Tongue (tissue), 2 donors: Measurements from ENCODE around the gene CBFA2T3. TPM values are rescaled to one million over a fixed set of nuclear protein-coding genes. Genes with fewer than 3 reads are reported as not detected.
A peak's percentile ranks its signal among the peaks of the same experiment; 100 is the strongest.
"Not testable (repeated sequence)": the region's sequence is repeated elsewhere in the genome, so short reads cannot be mapped to it uniquely, and the experiment has no call there.

ENCODE experiments used
- DNase-seq: peaks from one replicate; pipeline ENCODE4 v3.0.0-alpha.2; 2015
- total RNA-seq: library from RNA; depleted of rRNA; stranded (reverse); fragments of >200 nt; gene quantifications from one replicate; pipeline ENCODE4 v1.2.3, GENCODE V29; 2014

CBFA2T3 gene
- total RNA-seq, 1 donor from 2014 or later = 3.6 TPM

DNA sequence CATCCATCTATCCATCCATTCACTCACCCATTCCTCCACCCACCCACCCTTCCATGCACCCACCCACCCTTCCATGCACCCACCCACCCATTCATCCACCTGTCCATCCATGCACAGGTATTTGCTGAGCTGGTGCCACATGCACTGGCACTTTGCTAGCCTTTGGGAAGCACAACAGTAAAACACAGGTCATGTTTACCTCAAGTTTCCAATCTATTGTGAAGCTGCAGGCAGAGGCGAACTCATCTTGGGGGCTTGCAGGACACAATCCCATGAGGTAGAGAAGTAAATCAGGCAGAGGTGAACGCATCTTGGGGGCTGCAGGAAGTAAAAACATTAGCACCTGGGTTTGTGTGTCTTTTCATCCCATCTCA lies 35.6 kb upstream of the CBFA2T3 start:
- no peak for DNase-seq

DNA sequence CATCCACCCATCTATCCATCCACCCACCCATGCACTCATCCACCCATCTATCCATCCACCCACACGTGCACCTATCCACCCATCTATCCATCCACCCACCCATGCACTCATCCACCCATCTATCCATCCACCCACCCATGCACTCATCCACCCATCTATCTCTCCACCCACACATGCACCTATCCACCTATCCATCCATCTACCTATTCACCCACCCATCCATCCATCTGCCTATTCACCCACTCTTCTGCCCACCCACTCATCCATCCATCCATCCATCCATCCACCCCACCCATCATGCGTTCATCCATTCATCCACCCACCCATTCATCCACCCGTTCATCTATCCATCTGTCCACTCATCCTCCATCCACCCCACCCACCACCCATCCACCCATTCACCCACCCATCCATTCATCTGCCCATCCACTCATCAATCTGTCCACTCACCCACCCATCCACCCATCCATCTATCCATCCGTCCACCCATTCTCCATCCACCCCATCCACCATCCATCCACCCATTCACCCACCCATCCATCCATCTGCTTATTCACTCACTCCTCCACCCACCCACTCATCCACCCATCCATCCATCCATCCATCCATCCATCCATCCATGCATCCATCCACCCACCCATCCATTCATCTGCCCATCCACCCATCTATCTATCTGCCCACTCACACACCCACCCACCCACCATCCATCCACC lies 35.1 kb upstream of the CBFA2T3 start:
- no peak for DNase-seq

DNA sequence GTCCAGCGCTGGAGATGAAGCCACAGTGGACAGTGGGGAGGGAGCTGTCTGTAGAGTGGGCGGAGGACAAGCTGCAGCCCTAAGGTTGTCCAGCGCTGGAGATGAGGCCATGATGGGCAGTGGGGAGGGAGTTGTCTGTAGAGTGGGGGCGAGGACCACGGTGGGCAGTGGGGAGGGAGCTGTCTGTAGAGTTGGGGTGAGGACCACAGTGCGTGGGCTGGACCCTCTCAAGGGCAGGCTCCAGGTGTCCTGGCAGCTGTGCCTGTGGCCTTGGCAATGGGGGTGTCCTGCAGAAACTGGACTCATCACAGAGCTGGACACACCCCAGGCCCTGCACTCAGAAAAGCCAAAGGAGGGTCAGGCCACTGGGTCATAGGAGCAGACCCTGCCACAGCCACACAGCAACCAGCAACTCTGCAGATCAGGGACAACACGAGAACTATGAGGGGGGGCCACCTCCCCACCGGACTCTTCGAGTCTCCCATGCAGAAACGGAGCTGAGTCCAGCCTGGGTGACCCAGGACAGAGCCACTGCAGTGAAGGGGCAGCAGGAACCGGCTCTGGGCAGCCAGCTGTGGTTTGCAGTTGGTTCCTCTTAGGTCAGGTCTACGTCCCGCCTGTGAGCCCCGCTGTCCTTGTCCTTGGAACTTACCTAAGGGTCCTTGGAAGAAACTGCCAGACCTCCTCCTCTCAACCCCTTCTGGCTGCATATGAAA lies 33.4 kb upstream of the CBFA2T3 start:
- DNase-seq = no peak

DNA sequence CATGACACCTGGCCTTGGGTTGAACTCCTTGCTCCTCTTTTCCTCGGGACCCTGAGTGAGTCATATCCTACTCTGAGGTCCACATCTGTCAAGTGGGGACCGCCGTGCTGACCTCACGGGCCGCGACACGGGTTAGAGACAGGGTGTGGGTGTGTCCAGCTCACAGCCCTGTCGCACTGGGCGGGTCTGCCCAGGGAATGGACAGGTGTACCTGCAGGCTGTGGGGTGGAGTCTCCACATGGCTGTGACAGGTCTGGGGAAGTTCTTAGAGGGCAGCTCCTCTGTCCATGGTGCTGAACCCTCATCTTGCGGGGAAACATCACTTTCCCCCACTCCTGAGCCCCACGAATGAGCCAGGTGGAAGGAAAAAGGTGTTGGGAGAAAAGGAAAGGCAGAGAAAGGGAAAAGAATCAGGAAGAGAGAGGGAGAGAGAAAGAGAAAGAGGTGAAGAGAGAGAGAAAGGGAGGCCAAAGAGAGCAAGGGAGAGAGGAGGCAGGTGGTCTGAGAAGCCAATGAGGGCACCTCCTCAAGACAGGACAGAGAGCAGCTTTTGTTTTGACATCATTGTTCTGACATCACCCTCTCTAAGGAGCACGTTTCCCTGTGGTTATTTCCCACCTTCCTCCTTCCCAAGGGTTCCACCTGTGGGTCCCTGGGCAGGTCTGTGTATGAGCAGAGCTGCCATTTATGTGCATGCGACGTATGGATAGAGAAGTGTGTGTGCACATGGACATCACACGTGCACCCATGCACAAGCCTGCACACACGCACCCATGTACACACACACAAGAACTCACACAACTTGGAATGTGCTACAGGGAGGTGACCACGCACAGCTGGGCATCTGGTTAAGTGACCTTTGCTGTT lies 32.6 kb upstream of the CBFA2T3 start:
- DNase-seq = peak; percentile 61

DNA sequence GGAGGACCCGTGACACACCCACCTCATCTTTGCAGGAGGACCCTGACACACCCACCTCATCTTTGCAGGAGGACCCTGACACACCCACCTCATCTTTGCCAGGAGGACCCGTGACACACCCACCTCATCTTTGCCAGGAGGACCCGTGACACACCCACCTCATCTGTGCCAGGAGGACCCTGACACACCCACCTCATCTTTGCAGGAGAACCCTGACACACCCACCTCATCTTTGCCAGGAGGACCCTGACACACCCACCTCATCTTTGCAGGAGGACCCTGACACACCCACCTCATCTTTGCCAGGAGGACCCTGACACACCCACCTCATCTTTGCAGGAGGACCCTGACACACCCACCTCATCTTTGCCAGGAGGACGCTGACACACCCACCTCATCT lies 31.8 kb upstream of the CBFA2T3 start:
- DNase-seq = not testable (repeated sequence)

DNA sequence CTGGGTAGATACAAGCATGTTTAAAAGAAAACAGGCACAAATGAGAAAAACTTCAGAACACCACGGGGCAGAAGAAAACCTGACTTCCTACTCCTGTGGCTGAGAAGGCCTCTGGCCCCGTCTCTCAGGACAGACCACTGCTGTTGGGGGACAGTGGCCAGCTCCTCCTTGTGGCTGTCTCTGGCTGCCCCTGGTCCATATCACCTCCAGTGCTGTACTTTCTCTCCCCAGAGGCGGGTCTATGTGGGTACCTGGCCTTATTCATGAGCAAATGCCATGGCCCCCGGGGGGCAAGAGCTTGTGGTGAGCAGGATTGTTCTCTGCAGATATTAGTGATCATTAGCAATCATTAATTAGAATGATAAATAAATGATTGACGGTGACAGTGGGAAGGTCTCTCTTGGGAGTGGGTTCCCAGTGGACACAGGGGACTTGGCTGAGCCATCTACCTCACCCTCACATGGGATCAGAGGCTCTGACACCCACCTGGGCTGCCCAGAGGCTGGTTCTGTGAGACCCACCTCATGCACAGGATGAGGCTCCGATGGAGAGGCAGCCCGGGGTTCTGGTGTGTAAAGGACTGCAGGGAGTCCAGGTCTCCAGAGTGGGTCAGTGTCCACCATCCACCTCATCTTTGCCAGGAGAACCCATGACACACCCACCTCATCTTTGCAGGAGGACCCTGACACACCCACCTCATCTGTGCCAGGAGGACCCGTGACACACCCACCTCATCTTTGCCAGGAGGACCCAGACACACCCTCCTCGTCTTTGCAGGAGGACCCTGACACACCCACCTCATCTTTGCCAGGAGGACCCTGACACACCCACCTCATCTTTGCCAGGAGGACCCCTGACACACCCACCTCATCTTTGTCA lies 30.6 kb upstream of the CBFA2T3 start:
- no peak for DNase-seq

DNA sequence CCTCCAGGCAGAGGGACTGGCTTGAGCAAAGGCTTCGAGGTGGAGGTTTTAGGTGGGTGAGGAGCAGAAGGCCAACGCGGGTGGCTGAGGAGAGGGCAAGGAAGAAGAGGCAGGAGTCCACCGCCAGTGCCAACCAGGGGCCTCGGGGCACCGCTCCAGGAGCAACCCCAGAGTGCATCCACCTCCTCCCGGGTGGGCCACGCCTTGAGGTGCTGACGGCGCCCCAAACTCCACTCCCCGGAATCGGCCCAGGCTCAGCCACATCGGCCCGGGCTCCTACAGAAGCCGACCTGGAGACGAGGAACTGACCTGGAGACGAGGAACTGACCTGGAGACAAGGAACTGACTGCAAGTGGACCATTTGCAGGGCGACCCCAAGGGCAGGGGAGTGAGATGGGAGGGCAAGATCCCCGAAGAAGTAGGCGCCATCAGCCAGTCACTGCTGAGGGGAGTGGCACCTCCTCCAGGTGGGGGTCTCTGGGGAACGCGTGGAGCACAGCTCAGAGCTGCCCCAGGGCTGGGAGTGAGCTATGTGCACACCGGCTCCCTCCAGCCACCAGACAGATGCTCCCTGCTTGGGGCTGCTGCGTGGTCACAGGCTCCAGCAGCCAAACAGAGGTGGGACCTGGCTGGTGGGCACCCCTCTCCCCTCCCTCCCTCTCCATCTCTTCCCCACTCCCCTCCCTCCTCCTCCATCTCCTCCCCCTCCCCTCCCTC lies 29.2 kb upstream of the CBFA2T3 start:
- DNase-seq = no peak

DNA sequence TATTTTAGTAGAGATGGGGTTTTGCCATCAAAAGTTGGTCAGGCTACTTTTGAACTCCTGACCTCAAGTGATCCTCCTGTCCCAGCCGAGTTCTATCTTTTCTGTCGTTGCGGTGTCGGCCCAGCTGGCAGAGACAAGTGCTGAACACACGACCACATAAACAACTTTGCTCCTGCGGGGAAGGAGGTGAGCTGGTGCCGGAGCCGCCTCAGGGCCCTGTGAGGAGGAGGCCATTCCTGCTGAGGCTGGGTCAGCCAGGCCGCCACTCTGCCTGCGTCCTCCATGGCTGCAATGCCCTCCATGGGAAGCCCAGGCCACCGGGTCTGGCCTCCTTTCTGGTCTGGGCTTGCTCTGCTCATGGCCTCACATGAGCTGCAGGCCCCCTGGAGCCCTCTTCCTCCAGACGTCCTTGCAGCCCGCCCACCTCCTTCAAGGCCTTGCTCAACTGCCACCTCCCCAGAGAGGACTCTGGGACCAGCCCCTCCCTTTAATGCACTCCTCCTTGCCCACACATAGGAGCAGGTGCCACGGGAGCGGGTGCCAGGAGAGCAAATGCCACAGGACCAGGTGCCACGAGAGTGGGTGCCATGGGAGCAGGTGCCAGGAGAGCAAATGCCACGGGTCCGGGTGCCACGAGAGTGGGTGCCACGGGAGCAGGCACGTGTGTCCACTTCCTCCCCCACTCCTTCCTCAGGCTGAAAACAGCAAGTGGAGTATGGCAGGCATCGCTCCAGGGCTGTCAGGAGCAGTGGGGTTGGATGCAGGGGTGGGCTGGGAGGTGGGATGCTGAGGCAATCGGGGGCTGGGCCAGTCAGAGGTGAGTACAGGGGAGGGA lies 28.4 kb upstream of the CBFA2T3 start:
- DNase-seq = no peak

DNA sequence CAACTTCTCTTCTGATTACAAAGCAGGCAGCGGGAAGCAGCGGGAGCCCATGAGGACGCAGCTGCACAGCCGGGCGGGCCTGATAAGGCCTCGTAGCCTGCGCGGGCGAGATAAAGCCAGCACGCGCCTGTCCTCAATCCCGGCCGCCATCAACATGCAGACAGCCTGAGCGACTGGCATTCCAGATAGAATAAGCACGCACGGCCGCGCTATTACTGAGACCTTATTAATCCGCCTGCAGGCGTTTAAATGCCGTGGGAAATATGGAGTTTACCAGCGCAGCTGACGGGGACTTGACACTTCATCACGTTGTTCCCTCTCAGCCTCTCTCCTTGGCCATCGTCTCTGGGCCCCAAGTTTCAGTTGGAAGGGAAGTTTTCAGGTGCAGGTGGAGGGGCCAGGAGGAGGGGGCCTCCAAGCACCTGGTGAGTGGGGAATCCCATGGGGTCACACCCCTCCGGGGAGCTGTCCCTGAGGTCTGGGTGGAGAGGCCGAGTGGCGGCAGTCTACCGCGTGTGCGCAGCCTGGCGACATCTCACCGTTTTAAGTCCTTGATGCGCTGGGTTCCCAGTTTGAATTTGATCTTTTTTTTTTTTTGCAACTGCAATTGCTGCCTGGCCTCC lies 27.3 kb upstream of the CBFA2T3 start:
- DNase-seq = peak; percentile 54

DNA sequence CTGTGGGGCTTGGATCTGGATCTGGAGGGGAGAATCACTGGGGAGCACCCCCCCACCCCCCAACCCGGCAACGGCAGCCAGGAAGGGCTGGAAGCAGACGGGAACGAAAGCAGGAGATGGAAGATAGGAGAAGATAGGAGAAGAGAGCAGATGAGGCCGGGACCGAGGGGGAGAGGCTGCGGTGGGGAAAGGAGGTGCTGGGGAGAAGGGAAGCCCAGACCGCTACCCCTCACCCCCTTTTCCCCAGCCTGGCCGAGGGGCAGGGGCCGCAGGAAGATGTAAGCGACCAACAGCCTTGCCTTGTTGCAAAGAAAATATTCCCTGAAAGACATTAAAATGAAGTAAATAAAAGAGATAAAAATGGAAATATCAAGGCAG lies 26.8 kb upstream of the CBFA2T3 start:
- no peak for DNase-seq

DNA sequence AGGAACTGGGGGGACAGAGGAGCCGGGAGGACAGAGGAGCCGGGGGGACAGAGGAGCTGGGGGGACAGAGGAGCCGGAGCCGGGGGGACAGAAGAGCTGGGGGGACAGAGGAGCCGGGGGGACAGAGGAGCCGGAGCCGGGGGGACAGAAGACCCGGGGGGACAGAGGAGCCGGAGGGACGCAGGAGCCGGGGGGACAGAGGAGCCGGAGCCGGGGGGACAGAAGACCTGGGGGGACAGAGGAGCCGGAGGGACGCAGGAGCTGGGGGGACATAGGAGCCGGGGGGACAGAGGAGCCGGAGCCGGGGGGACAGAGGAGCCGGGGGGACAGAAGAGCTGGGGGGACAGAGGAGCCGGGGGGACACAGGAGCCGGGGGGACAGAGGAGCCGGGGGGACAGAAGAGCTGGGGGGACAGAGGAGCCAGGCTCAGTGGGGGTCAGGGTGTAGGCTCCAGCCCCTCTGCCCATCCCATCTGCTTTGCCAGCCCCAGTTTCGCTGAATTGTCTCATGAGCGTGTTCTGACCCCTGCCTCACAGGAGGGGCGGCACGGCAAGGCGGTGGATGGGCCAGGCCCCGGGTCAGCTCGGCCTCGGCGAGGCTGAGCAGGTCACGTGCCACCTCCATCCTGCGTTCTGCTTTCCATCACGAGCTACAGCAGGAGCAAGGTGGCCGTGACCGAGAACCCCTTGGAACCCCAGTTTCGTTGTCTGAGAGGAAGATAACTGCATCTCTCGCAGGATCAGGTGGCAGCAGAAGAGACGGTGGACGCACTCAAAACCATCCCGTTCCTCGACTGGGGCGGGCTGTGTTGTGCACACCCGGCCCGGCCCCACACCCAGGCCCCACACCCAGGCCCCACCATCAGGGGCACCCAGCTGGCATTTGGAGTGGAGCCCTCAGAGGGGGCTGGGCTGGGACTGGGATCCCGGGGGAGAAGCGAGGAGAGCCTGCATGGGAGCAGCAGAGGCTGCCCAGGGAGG lies 26.1 kb upstream of the CBFA2T3 start:
- no peak for DNase-seq

DNA sequence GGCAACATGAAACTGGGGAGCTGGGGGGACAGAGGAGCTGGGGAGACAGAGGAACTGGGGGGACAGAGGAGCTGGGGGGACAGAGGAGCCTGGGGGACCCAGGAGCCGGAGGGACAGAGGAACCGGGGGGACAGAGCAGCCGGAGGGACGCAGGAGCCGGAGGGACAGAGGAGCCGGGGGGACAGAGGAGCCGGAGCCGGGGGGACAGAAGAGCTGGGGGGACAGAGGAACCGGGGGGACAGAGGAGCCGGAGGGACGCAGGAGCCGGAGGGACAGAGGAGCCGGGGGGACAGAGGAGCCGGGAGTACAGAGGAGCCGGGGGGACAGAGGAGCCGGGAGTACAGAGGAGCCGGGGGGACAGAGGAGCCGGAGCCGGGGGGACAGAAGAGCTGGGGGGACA lies 25.1 kb upstream of the CBFA2T3 start:
- DNase-seq = not testable (repeated sequence)

DNA sequence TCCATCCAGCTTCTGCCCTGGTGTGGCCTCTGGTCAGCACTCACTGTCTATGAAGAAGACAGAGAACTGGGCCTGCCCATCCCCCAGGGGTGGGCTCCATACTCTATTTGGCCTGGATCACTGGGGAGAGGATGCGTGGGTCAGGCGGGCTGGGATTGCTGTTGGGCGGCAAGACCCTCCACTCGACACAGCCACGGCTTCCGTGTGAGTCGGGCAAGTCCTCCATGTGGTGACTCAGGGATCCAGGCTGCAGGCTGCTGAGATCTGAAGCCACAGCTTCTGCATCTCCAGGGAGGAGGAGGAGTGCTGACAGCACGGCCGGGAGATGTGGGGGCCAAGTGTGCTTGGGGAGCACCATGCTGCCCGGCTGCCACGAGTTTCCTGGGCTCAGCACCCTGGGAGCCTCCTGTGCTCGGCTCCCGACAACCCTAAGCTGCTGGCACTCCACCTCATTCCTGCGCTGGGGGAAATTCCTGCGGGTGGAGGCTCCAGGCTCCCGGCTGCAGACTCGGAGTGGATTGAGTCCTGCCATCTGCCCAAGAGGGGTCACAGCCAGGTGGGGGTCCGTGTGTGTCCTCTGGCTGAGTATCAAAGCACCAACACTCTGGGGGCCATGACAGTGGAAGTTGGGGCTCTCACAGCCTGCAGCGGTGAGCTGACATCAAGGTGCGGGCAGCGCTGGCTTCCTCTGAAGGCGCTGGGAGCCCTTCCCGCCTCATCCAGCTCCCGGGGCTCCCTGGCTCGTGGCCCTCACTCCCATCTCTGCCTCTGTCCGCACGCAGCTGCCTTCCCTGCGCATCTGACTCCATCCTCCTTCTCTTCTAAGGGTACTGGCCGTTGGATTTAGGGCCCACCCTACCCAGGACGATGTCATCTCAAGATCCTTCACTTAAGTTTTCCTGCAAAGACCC lies 24.4 kb upstream of the CBFA2T3 start:
- no peak for DNase-seq

DNA sequence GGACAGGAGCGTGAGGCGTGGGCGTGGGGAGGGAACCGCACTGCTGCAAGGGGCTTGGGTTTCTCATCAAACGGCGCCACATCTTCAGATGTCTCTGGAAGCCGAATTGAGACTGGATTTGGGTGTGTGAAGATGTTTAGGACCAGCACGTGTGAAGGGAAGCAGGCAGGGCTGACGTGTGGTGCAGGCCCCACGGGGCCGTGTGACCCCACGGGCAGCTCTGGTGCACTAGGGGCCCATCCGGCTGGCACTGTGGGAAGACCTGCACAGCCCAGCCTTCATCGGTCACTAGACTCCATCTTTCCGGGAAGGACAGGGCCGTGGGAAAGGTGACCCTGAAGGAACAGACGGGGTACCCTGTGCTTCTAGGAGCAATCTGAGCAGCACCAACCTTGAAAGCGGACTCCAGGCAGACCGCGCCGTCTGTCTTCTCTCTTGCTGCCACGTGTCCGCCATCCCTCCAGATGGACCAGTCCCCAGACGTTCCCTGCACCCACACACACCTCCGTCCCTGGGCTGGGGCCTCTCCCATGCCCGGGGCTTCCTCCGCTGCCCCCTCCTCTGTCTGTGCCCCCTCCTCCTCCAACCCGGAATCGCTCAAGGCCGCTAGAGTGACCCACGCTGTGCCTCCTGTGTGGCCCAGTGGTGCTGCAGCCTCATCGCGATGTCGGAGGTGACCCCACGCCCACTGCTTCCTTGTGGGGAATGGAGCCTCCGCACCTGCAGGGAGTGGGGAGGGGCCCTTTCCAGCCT lies 23.4 kb upstream of the CBFA2T3 start:
- no peak for DNase-seq

DNA sequence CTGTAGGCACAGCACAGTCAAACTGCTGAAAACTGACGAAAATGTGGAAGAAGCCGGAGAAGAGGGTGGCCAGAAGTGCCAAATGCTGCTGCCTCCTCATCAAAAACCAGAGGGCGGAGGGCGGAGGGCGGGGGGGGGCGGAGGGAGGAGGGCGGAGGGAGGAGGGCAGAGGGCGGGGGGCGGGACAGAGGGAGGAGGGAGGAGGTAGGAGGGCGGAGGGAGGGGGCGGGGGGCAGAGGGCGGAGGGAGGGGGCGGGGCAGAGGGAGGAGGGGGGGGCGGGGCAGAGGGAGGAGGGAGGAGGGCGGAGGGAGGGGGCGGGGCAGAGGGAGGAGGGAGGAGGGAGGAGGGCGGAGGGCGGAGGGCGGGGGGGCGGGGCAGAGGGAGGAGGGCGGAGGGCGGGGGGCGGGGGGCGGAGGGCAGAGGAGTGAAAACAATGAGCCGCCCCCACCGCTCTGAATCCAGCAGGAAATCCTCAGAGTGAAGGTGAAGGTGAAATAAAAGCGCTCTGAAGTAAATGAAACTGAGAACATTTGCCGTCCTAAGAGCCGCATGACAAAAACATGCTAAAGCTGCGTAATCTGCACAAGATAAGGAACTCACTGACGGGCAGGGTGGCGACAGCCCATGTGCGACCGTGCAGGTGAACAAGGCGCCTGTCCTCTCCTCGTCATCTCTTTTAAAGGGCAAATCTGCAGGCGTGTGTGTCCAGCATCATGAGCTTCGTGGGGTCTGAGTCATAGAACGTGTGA lies 22.6 kb upstream of the CBFA2T3 start:
- DNase-seq = no peak
